Breast epithelium (tissue), 3 donors: ENCODE measurements around the gene MTHFD2L.

Experiments used
- POLR2A ChIP-seq: fragments of 450-650 bp; IDR thresholded peaks from one replicate; pipeline ENCODE4 v1.6.1; 2016; ENCODE audit warnings: antibody characterized with exemption, mild to moderate bottlenecking, moderate library complexity
- TF ChIP-seq, protein P1 (sequence below), 3 donors: fragments of 450-650 bp; IDR thresholded peaks; one replicate each; pipeline ENCODE4 v1.5.1; 2016 to 2017; ENCODE audit warnings: antibody characterized with exemption in 3 of 3, mild to moderate bottlenecking in 3 of 3, moderate library complexity in 3 of 3

GRCh38 chr4:74323663-74324062 is 165.7 kb downstream of the MTHFD2L start:
- no peak for TF ChIP-seq POLR2A
- TF ChIP-seq, protein P1, sequence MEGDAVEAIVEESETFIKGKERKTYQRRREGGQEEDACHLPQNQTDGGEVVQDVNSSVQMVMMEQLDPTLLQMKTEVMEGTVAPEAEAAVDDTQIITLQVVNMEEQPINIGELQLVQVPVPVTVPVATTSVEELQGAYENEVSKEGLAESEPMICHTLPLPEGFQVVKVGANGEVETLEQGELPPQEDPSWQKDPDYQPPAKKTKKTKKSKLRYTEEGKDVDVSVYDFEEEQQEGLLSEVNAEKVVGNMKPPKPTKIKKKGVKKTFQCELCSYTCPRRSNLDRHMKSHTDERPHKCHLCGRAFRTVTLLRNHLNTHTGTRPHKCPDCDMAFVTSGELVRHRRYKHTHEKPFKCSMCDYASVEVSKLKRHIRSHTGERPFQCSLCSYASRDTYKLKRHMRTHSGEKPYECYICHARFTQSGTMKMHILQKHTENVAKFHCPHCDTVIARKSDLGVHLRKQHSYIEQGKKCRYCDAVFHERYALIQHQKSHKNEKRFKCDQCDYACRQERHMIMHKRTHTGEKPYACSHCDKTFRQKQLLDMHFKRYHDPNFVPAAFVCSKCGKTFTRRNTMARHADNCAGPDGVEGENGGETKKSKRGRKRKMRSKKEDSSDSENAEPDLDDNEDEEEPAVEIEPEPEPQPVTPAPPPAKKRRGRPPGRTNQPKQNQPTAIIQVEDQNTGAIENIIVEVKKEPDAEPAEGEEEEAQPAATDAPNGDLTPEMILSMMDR (IDR thresholded peaks at IDR 0.05) = no peak
